ENCODE measurements around the gene DLST.

DLST gene

DNA sequence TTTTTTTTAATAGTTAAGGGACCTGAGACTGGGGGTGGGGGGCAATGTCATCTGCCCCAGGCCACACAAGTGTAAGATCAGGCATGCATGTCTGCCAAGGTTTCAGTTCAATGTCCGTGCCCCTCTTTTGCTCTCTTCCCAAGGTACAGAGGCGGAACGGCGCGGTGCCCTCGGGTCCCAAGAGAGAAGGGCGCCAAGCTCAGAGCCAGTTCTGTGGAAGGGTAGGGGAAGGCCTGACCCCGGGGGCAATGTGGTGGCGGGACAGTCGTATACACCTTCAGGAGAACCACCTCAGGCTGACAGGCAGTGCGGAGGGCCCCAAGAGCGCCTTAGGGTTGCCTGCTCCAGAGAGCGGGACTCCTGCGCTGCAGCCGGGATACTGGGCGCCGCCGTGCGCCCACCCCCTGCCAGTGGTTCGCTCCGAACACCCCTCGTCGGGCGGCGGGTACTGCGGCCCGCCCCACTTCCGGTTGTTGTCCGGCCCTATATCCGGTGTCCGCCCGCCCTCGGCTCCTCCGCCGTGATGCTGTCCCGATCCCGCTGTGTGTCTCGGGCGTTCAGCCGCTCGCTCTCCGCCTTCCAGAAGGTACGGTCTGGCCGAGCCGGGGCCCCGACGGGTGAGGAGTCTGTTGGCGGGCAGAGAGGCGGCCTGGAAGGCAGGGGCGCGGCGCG is at the start of gene DLST:
Gene DLST, plus strand, starts transcription at position 486 of the 672 bp plus-strand sequence. Its CDS starts 38 bp downstream, at position 524.
- DNase-seq: peak; percentile 82

DNA sequence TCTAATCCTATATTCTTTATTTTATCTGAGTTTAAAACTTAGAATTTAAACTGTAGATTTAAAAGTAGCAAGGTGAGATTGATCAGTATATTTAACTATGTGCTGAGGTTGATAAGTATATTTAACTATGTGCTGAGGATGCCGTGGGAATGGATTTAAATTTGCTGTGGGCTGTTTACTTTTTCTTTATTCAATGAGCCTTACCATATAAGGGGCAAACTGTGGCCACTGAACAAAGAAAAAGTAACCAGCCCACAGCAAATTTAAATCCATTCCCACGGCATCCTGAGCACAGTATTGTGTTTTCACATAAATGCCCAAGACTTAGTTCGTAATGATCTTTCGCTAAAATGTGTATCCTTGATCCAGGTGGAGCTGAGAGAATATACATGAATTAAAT is 48.9 kb upstream of the DLST start:
- no peak for DNase-seq

DNA sequence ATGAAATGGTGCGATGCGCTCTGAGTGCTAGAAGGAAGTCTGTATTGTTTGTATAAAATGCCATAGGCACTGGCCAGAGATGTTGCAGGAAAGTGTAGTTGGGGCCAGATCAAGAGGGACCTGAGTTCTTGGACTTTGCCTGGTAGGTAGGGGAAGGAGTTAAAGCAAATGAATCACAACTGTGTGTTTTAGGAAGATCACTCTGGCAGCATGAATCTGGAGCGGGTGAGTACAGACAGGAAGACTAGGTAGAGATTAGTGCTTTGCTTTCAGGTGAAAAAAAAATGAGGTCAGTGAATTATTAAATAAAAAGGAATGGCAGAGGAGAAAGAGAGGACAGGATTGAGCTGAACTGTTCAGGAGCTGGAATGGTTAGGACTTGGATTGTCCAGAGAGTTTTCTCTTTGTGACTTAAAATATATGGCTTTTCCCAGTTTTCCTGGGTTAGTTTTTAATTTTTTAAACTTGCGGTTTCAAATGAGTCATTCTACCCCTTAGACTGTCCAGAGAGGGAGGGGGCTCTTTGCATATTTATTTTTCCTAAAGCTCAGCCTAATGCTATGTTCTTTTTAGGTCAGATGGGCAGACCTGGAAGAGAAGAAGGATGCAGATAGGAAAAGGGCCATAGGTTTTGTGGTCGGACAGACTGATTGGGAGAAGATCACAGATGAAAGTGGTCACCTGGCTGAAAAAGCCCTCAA is 46.9 kb upstream of the DLST start:
- no peak for DNase-seq

DNA sequence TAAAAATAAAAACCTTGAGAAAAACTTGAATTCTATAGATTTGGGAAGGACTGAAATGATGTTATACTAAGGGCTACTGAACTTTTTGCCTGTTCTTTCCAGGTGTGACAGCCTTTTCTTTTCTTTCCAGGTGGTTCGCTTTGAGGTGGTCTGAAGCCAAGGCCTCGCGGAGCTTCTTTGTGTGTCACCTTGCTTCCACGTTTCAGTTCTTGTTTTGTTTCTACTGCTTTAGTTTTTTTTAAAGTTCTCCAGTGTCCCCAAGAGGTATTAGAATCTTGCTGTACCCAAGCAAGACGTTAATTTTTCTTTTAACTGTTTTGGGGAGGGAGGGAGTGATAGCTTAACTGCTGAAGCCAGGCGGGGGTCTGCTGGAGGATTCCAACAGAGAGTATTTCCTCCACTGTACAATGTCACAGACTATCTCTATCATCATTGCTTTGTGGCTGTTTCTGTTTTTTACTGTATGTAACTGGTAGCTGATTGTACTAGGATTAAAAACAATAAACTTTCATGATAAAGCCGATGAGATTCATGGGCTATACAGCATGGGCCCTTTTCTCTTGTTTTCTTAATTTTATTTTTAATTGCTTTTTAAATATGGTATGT is 46.0 kb upstream of the DLST start:
- no peak for DNase-seq

DNA sequence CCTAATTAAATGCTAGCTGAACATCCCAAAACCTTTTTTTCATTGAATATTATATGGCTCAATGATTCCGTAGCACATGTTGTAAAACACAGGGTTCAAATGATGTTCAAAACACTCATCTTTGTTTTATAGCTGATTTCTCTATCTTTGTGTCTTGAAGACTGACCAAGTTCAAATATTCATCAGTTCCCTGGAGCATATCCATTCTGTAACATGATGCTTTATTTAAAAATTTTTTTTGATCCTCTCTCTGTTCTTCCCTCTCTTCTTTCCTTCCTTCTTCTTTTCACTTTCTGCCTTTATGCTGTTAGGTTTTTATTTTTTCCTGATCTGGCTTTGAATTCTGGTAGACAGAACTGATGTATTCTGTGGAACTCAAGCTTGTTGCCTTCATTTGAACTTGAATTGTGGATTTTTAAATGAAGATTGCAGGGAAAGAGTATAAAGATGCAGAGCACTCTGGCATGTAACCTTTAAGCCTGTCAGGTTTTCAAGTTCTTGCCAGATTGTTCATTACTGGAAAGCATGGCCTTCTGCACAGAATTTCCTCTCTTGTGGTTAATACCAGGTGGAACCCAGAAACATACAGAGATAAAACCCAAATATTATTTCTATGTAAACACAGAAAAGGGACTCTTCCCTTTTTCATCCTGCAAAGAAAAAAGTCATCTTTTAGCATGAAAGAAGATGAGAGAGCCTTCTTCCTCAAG is 45.3 kb upstream of the DLST start:
- DNase-seq: no peak

DNA sequence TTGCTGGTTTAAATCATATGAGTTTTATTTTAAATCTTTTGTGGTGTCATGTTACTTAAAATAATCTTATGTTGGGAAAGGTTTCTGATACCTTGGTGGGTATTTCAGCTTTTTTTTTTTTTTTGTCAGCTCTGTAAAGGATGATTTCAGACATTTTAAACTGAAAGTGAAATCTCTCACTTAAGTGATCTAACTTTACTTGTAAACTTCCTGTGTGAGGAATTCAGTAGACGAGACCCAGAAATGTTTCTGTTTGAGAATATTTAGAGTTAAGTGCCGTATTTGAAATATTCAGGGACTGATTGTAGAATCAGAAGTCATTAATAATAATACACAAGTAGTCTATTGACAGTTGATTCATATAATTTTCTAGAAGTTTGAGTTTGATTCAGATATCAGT is 43.5 kb upstream of the DLST start:
- no peak for DNase-seq

DNA sequence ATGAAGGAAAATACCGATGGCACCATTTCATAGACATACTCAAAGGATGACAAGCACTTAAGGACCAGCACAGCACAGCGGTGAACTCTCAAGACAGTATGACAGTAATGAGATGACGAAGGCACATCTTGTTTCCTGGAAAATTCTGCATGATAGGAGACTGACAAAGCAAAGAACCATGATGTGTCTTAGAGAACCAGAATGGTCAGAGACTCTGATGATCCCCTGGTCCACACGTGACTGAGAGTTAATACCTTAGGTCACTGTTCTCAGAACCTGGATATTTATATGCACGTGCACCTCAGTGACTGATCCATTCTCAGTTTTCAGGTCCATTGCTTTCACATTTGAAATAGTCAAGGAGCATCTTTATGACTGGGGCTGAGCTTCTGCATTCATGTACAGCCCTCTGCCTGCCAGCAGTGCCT is 41.1 kb upstream of the DLST start:
- no peak for DNase-seq

DNA sequence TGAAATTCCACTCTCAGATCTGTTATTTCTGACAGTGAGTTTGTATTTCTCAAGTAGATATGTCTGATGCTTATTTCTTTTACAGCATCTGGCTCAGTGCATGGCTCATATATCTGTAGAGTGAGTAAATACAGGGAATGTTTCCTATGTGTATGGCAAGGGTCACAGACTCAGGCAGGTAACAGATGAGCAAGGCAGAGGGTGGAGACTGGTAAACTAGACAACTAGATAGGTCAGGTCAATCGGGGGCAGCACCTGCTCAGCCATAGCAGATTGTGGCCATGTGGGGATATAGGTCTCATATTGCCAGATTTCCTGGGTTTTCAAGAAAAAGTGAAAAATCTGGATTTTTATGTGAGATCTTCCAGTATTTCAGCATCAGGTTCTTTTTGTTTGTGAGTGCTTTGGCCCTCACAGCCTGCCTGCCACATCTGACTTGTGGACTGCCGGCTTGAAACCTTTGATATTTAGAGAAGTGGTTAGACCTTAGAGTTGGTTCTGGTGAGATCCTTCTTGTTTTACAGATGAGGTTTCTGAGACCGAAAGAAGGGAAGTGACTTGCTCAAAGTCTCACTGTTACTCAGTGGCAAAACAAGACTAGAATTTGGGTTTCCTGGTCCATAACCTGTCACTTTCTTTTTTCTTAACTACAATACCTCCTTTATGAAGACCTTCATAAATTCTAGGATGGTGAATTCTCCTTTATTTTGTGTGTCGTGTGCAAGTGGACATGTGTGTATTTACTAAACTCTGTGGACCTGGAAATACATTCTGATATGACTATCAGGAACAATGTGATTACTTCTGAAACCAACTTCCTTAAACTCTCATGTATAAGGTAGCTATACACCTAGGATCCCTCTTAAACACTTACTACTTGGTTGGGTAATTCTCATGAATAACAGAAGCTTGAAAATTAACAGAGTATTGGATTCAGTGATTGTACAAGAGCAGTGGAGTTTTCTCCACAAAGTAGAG is 40.2 kb upstream of the DLST start:
- DNase-seq: no peak

DNA sequence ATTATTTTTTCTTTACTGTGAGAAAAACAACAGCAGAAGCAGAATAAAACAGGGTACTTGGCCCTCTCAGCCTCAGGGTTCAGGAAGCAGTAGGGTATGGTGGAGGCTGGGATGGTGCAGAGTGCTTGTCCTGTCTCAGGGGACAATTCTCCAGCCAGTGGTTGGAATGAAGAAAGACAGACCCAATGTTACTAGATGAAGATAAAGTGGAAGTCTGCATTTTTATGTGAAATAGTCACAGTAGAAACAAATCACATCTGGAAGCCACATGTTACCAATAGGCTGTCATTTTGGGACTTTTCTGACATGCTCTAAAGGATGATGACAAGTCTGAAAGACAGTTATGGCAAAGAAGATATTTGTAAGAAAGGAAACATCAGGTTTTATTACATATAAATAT is 38.1 kb upstream of the DLST start:
- no peak for DNase-seq

DNA sequence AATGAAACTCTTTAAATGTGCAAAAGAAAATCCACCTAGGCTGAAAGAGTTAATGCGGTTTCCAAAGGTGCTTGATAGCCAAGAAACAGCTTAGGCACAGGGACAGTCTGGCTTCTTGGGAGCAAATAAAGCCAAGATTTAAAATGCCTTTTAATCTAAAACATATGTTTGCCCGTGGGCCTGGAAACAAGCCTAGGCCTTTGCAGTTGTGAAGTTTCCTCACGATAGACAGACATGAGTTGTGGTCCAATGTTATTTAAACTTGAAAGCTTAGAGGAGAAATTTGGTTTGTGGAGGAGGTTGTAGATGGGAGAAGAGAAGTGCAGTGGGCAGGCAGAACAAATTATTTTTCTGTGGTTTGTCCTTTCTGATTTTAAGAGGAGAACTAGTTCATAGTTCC is 35.5 kb upstream of the DLST start:
- no peak for DNase-seq

DNA sequence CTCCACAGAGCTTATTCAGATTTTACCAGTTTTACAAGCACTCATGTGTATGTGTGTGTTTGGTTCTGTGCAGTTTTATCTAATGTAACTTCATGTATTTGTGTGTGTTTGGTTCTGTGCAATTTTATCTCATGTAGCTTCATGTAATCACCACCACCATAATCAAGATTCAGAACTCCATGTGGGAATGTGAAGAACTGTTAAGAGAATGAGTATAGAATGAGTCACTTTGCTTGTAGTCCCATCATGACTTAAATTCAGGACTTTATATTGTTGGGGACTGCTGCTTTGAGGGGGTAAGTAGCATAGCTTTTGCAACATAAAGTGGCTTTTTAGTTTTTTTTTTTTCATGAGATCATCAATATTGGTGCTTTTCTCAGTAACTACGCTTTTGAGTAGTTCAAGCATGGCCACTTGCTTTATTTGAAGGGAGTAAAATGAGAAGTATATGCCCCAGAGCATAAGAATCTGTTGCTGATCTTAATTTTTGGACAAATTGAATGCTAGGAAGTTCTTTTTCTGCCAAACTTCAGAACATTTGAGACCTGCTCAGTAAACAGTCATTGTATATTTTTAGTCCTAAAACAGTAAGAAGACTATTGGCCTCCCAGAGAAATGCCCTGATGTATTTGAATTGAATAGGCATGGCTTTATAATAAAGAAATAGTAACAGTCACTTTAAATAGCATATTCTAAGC is 34.6 kb upstream of the DLST start:
- DNase-seq: no peak

DNA sequence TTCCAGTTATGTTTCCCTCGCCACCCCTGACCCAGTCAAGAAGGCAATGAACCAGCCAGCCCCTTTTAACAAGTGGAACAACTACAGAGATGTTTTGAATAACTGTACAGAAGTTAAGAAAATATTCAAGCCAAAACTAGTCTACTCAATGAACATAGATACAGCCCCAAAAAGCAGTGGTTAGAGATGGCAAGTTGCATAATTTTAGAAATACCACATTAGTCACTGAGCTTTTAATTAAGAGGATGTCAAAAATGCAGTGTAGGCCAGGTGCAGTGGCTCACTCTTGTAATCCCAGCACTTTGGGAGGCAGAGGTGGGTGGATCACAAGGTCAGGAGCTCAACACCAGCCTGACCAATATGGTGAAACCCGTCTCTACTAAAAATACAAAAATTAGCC is 32.9 kb upstream of the DLST start:
- no peak for DNase-seq

DNA sequence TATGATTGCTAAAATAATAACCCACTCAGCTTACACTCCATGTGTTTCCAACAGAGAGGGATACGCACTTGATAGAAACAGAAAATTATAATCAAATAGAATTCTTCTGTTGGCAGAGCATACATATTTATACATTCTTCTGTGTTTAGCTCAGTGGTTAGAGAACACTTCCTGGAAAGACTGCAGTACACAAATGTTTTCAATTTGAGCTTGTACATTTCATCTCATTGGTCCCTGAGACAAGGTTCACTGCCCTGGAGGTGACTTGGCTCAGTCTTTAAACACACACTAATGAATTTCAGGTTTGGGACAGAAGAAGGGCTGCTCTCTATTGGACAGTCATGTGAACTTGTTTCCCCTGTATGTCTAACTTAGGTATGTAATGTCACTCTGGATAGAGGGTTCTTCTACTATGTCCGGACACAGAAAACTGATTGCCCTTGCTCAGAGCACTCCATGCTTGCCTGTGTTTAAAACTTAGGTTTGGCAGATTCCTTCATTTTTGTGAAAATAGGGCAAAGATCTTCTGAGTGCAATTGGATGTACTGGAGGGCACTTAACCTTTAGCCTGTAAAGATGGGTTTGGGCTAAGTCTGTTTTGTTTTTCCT is 28.7 kb upstream of the DLST start:
- DNase-seq: no peak

DNA sequence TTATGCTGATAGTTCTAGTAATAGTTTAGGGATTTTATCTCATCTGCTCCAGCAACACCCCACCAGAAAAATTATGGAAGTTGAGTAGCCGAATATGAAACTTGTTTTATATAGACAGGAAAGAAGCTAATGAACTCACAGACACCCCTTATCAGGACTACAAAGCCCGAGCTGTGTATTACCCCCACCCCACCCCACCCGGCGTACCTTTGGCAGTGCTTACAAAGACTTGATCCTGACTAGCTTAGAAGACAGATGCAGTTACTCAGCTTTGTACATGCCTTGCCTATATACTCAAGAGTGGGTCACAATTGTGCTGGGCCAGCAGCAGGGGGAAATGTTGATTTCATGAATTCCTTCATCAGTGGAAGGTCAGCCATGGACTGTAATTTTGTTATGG is 28.1 kb upstream of the DLST start:
- no peak for DNase-seq

DNA sequence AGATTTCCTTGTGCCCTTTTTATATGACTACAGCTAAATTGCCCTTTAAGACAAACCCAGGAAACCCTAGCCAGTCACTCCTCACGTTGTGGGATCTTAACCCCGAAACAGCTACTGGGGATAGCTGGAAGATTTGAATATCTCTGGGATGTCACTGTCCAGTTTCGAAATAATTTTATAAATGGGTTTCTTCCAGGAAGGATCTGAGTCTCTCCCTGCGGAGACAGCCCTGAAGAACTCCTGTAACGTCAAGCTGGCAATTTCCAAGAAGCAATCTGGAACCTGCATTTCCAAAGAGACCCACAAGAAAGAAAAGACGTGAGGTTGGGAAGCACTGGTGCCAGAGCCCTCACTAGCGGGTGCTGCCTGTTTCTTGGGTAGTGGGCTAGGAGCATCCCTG is 26.7 kb upstream of the DLST start:
- no peak for DNase-seq

DNA sequence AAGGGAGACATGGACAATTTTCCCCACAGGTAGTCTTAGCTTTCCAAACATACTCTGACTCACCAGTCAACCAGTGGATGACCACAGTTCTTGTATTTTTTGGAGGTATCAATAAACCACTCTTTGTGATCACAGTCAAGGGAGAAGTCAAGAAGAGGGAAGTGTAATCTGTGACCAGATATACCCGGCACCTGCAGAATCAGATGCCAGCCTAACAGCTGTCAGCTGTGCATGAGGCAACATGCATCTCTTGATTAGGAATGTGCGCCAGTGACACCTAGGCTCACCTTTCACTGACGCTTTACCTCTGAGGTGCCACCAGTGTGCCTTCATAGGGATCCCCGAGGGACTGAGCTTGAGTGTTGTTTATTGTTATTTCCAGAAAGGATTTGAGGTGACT is 25.8 kb upstream of the DLST start:
- DNase-seq: peak; percentile 20

DNA sequence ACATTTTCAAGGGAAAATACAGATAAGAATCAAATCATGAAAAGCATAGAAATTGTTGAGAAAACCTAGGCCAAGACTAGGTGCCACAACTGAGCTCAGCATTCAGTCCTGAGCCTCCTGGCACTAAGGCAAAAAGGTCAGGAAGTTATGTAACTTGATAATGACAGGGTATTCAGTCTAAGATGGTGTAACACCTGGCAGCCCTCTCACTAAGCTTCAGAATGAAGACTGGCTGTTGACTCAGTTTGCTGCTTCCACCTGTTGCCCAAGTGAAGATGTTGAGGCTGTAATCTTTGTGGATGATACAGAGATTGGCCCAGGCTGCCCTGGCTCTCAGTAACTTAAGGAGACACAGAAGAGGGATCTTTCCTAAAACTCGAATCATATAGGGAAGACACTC is 25.4 kb upstream of the DLST start:
- DNase-seq: peak; percentile 8

DNA sequence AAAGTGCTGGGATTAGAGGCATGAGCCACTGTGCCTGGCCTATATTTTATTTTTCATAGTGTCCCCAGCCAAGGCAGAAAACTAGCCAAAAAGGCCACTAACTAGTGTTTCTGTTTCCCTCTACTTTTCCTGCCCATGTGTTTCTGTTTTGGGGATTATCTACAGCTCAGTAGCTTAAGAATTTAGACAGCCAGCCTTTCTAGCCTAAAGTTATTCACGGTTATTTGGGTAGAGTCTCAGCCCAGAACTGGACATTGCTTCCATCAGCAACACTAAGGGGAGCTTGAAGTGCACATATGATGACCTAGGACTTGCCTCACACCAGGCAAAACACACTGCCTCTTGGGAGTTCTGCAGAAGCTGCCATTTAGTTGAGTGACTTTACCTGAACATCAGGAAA is 23.7 kb upstream of the DLST start:
- DNase-seq: no peak

DNA sequence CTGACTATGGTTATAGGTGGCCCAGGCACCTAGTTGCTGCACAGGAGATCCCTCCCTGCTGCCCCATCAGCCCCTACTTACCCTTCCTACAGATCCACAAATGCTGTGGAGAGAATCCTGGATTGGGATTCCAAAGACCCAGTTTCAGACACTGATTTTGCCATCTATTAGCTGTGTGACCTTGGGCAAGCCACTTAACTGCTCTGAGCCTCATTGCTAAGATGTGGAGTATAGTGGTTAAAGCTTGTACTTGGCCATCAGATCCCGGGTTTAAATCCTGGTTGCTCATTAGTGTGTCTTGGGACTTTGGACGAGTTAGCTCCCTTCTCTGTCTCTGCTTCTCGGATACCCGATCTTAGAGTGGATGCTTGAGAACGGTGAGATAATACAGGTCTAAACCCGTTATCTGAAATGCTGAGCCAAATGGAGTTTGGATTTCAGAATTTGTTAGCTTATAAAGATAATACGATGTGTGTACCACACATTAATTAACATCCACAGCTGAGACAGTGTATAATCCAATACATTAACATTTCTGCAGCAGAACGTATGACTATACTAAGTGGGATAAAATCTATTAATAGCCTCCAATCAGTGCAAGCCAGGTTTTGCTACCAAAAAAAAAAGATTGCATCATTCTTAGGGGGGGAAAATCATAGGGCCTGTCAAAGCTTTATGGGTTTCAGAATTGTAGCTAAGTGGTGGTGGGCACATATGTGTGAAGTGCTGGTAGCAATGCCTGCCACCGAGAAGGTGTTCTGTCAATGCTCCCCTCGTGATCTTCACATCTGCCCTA is 21.8 kb upstream of the DLST start:
- DNase-seq: no peak

DNA sequence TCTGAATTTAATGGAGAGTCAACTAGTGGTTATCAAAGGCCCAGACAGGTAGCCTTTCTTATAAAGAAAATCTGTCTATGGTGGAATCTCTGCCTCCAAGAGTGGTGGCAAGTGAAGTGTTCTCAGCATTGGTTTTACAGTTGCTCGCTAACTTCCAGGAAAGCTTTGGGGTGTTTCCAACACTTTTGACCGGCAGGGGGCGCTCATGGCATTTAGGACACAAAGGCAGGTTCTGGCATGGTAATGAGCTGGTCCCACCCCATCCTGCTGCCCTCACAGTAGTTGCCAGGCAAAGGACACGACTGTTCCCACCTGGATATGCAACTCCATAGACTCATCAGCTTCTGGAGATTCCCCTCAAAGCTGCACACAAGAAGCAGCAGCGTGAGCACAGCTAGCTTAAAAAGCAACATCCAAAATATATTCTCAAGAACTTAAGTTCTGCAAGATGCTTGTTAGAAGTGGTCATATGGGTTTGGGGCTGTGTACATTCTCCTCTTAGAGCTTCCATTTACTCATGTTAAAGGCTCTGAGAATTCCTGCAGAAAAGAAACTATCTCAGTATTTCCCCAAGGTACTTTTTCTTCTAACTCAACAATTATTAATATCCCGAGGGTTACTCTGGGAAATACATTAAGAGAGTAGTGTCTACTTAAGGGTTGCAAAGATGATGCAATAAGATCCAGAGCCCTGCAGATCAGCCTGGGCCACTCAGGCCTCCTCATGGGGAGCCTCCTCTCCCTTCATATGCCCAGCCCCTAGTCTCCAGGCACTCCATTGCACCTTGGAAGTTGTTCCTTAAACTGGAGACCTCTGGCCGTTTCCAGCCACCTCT is 20.6 kb upstream of the DLST start:
- DNase-seq: peak; percentile 58
